NCI-H774 (cell line): ENCODE measurements around the gene TBX2.
"Not testable (repeated sequence)": the region's sequence is repeated elsewhere in the genome, so short reads cannot be mapped to it uniquely, and the experiment has no call there.

Source experiments
- DNase-seq: peaks from one replicate; lab custom pipeline; 2025; lab: John Stamatoyannopoulos, UW

The TBX2 gene

DNA sequence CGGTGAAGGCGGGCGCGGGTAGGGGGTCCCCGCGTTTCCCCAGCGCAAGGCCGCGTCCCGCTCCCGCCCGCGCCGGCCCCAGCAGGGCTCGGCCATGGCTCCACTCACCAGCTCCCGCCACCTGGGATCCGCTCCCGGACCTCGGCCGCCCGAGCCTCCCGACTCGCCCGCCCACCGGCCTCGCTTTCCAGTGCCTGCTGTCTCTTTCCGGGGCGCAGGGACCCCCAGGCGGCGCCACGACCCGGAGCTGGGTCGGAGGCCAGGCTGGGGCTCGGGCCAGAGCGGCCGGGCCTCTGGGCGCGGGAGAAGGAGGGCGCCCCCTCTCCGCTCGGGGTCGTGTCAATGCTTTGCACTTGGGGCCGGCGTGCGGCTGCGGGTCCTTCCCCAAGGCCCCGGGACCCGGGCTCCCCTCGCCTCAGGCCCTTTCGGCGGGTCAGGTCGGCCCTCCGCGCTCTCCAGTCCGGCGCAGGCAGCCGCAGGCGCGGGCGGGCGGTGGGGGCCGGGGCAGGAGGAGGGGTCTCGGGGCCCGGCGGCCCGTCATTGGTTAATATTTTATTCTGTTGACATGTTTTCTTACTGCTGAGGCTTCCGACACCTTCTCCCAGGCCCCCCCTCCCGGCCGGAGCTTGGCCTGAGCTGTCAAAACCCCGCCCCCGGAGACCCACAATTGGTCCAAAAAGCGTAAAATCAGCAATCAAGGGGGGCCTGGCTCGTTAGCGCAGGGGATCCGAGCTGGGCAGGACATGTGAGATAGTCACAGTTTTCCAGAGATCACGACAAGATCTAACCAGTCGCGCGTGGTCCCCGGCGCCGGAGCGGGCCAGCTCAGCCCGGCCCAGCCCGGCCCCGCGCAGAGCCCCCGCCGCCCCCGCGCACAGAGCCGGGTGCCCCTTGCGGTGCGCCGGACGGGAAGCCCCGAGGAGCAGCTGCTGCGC, at the start of gene TBX2:
TSS of gene TBX2 (plus strand) at position 713 of the 935 bp plus-strand sequence. CDS start 334 bp downstream, outside the sequence.
- DNase-seq = no peak

- no peak for DNase-seq
Measured at GRCh38 chr17:61351745-61352407, 47.8 kb upstream of the TBX2 start.

DNA sequence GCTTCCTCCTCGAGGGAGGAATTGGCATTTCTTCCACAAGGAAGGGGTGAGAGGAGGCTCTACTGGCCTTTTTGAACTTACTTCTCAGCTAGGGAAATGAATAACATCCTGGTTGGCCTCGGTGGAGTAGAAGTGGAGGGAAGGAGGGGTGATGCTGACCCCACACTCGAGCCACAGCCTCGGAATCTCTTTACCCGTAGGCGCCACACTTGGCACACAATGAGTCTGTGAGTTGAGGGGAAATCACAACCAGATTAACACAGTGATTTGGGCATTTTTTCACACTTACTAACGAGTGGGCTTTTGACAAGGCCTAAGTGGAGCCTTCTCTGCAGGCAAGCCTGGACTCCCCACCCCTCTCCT, 47.3 kb upstream of the TBX2 start:
- no peak for DNase-seq

- DNase-seq = no peak
Measured at GRCh38 chr17:61352781-61353491, 46.7 kb upstream of the TBX2 start.

DNA sequence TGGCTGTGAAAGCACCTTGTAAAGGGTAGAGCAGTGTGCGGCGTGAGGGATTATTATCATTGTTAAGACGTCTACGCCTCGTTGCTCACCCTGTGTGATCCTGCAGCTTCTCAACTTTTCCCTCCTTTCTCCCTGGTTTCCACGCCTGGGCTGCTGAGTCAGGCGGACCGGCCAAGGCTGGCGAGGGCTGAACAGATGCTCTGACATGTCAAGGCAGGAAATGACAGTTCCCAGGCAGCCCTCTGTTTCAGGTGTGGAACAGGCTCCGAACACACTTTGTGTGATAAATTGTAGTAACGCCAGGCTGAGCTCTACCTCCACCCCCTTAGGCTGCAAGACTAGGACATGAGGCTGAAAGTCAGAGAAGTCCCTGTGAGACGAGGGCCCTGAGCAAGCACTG, 46.0 kb upstream of the TBX2 start:
- DNase-seq = no peak

DNA sequence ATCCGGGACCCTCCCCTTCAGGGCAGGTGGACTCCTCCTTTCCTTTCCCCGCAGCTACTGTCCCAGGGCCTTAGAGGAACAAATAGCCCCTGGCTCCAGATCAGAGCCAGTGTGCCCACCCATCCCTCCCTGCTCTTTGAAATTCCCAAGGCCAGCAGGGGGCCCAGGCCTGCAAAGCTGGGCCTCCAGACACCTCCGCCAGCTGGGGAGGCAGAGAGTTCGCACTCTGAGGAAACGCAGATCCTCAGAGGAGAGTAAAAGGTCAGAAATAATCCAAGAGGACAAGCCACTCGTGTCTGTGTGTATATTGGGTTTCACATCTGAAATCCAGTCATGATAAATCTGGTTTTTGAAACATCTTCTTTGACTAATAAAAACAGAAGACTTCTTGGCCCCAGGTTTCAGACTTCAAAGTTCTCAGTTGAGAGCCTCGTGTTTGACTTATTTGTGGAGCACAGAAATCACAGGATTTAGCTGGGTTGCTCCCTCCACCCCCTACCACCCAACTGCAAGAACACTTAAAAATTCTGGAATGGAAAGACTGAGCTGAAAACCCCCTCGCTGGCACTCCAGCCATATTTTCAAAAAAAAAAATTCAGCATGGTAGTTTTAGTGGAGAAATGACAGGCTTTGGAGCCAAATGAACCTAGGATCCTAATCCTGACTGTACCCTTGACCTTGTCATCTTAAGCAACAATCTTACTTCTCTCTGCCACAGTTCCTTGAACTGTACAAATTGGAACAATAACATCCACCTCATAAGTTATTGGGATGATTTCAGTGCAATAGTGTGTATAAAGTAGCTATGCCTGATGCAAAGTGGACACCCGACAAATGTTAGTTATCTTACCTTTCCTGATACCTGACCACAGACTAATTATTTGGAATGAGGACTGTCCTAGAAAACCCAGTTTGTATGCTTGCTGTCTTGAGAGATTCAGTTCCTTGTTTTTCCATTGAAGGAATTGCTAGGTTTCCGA, 44.5 kb upstream of the TBX2 start:
- no peak for DNase-seq

- DNase-seq = not testable (repeated sequence)
Measured at GRCh38 chr17:61357061-61357460, 42.6 kb upstream of the TBX2 start.

- not testable (repeated sequence) for DNase-seq
Measured at GRCh38 chr17:61359513-61359912, 40.1 kb upstream of the TBX2 start.

GRCh38 chr17:61360318-61360943, 39.2 kb upstream of the TBX2 start:
- DNase-seq = no peak

DNA sequence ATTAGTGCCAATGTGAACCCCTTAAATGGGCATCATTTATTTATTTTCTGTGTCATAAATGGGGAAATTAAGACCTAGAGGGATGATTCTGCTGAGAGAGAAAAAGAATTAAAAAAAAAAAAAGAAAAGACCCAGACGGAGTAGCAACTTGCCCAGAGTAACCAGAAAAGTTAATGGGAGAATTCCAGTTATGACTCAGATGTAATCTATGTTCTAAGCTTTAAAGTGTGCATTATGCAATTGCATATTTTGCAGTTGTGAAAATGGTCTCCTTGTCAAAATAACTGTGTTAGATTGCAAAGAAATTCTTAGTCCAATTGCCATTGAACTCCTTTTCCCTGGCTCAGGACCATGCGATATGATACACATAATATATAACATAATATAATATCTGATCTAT, 38.6 kb upstream of the TBX2 start:
- no peak for DNase-seq

DNA sequence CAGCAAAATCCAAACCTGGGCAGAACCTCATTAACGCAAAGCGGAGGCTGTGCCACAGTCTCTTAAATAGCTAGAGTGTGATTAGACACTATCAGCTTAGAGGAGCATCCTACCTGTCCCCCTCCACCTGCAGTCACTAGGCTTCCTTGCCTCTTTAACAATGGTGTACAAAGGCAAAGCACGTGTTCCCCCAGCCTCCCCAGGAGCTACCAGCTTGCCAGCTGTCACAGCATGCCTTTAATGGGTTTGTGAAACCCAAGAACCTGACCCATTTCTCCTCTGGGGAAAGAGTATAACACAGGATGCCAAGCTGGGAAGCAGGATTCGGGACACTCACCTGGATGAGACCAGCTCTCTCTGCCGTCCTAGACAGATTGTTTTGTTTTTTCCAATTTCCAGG, 37.2 kb upstream of the TBX2 start:
- DNase-seq = no peak

GRCh38 chr17:61362852-61363600, 36.6 kb upstream of the TBX2 start:
- no peak for DNase-seq

DNA sequence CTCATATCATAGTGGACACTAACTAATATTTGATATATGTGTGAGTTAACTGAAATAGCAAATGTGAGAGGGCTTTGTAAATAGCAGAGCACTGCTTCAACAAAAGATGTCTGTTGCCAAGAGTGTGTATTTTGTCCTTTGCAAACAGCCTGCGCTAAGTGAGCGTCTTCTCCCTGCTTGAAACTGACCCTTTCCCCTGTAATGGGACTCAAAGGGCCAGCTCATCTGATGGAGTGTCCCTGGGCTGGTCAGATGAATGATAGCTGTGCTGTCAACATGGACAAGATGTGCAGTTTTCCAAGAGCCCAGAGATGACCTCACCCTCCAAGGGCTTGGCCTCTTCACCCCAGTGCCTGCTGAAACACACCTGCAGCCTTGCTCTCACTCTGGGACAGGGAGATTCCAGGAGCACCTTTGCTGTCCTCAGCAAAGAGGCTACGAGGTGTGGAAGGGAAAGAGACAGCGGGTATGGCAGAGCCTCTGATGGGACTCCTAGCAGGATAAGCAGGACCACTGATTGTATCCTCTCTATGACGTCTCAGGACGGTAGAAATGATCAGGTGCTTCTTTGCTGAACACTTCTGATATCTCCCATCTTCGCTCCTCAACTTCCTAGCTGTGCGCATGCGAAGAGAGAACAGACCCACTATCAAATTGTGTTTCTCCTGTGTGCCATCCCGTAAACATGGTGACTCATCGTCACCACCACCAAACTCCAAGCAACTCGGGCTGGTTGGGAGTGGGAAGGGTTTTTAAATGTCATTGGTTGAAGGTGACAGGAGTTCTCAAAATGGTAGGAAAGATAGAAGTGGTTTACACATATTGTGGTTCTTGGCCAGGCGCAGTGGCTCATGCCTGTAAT, 35.8 kb upstream of the TBX2 start:
- no peak for DNase-seq

GRCh38 chr17:61364463-61364846, 35.2 kb upstream of the TBX2 start:
- DNase-seq = no peak

DNA sequence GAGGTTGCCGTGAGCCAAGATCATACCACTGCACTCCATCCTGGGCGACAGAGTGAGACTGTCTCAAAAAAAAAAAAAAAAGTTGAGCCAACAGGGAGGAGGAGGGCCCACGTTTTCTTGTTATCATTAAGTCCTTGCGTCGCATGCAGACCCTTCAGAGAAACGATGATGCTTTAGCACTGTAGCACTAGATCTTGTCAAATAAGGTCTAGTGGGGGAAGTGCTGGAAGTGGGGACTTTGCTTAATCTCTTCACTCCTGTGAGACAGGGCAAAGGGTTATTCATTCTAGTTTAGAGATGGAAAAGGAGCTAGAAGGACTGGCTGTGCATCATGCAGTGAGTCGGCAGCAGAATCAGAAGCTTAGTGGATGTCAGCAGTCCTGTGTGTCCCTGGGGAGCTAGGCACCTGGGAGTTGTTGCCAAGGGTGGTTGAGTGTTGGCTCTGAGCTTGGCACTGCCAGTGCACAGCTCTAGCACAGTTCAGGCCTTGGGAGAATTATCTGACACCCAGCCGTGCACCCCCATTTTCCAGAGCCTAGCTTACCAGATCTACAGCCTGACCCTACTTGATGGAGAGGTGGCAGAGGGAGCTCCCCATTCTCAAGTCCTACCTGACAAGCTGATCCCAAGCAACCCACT, 33.4 kb upstream of the TBX2 start:
- no peak for DNase-seq

GRCh38 chr17:61366715-61367413, 32.8 kb upstream of the TBX2 start:
- DNase-seq = peak; percentile 72

DNA sequence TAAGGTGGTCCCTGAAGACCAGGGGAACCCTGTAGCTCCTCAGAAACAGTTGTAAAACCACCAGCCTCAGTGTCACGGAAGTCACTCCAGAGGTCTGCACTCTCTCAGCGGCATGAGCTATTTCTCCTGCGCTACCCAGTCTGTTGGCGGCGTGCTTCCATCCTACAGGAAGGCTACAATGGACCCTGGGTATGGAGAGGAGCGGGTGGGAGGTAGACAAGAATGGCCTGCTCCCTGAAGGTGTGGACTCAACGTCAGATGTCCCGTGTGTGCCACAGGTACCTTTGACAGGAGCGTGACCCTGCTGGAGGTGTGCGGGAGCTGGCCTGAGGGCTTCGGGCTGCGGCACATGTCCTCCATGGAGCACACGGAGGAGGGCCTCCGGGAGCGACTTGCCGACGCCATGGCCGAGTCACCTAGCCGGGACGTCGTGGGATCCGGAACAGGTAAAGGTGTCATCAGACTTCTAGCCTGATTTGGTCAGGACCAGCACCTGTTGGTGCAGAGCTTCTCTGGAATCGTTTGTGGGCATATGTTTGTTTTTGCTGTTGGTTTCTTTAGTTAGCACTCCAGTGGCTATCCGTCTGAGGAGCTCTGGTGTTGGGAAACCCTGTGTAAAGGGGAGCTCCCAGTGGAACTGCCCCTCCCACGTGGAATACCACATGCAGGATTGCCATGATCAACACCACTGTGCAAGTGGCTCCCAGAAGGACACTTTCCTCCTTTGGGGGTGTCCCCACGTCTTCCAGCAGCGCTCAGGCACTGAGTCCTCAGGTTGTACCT, 31.4 kb upstream of the TBX2 start:
- DNase-seq = no peak
